H1 (cell line): ENCODE measurements around the gene AMZ1. TPM values are rescaled to one million over a fixed set of nuclear protein-coding genes. Genes with fewer than 3 reads are reported as not detected.

Experiments
- CTCF ChIA-PET: fragments of 300-600 bp; sonication (Branson Sonifier 250); formaldehyde crosslinking; loops from one replicate; lab custom pipeline; 2021; ENCODE audit not compliant: partially characterized antibody; lab: Charles Lee
- POLR2A ChIA-PET: fragments of 300-600 bp; sonication (Branson Sonifier 250); formaldehyde crosslinking; loops from one replicate; lab custom pipeline; 2021; ENCODE audit warnings: inconsistent platforms; ENCODE audit not compliant: partially characterized antibody; lab: Charles Lee
- DNase-seq, 2 experiments: peaks; one replicate each; pipeline versions ENCODE4 v3.0.0 to v3.0.0-alpha.2; 2010 to 2022; ENCODE audit warnings: low spot score in 2 of 2, low read depth in 1 of 2, mixed read lengths in 1 of 2
- FAIRE-seq: peaks from 2 replicates; lab custom pipeline; 2011; peaks lifted over from hg19 to GRCh38; lab: Jason Lieb, UNC
- H2AFZ ChIP-seq: 2 replicates; pipeline ENCODE4 v1.8.1; 2012; ENCODE audit warnings: low read length, inconsistent platforms
- H2AK5ac ChIP-seq: 2 replicates; pipeline ENCODE4 v1.6.1; 2013; ENCODE audit warnings: low read depth, low read length
- H2BK120ac ChIP-seq: replicated peaks from 2 replicates; pipeline ENCODE3; 2013; ENCODE audit warnings: low read depth, low read length, inconsistent platforms
- H2BK12ac ChIP-seq: 2 replicates; pipeline ENCODE4 v1.6.1; 2013; ENCODE audit warnings: low read depth, low read length
- H2BK15ac ChIP-seq: 2 replicates; pipeline ENCODE4 v1.6.1; 2013; ENCODE audit warnings: low read length
- H2BK20ac ChIP-seq: 2 replicates; pipeline ENCODE4 v1.6.1; 2013; ENCODE audit warnings: low read length
- H2BK5ac ChIP-seq: 2 replicates; pipeline ENCODE4 v1.6.1; 2013; ENCODE audit warnings: low read depth, low read length
- H3K14ac ChIP-seq: 2 replicates; pipeline ENCODE4 v1.6.1; 2013; ENCODE audit warnings: inconsistent platforms; ENCODE audit not compliant: insufficient read length
- H3K18ac ChIP-seq: 2 replicates; pipeline ENCODE4 v1.6.1; 2013; ENCODE audit warnings: low read length; ENCODE audit errors: extremely low read depth
- H3K23ac ChIP-seq: 2 replicates; pipeline ENCODE4 v1.6.1; 2013; ENCODE audit warnings: inconsistent platforms; ENCODE audit not compliant: insufficient read length
- H3K23me2 ChIP-seq: 2 replicates; pipeline ENCODE4 v1.6.1; 2013; ENCODE audit warnings: low read depth, low read length
- H3K27ac ChIP-seq: 2 replicates; pipeline ENCODE4 v1.6.1; 2011; ENCODE audit warnings: low read depth, low read length, inconsistent platforms
- H3K27me3 ChIP-seq, 4 experiments: replicated peaks in 1 of 4; 1 replicate in 1 of 4; 2 replicates in 3 of 4; pipeline versions ENCODE4 v1.6.1 to v1.8.1; 2011 to 2013; ENCODE audit warnings: low read length in 3 of 4, mild to moderate bottlenecking in 3 of 4, inconsistent platforms in 2 of 4, mixed read lengths in 2 of 4, moderate library complexity in 1 of 4; ENCODE audit not compliant: control insufficient read depth in 3 of 4, insufficient read depth in 3 of 4; ENCODE audit errors: extremely low read depth in 1 of 4
- H3K36me3 ChIP-seq, 4 experiments: 2 replicates each; pipeline versions ENCODE4 v1.6.1 to v1.8.1; 2011 to 2013; ENCODE audit warnings: mild to moderate bottlenecking in 4 of 4, low read length in 3 of 4, moderate library complexity in 2 of 4, control low read depth in 1 of 4, inconsistent platforms in 1 of 4; ENCODE audit not compliant: insufficient read depth in 4 of 4, control insufficient read depth in 2 of 4
- H3K4ac ChIP-seq: replicated peaks from 2 replicates; pipeline ENCODE3; 2013; ENCODE audit warnings: low read length, low read depth, mixed read lengths, inconsistent platforms; ENCODE audit not compliant: insufficient read length
- H3K4me1 ChIP-seq, 4 experiments: replicated peaks in 1 of 4; 1 replicate in 1 of 4; 2 replicates in 3 of 4; pipeline versions ENCODE4 v1.6.1 to v1.8.1; 2011 to 2013; ENCODE audit warnings: low read length in 3 of 4, inconsistent platforms in 2 of 4, mixed read lengths in 1 of 4; ENCODE audit not compliant: insufficient read depth in 4 of 4, control insufficient read depth in 3 of 4
- H3K4me2 ChIP-seq, 2 experiments: 2 replicates each; pipeline versions ENCODE4 v1.6.1 to v1.8.1; 2011 to 2013; ENCODE audit warnings: low read depth in 2 of 2, low read length in 2 of 2, control low read depth in 1 of 2, inconsistent platforms in 1 of 2, mild to moderate bottlenecking in 1 of 2; ENCODE audit not compliant: insufficient read depth in 1 of 2
- H3K4me3 ChIP-seq, 4 experiments: fragments of 200-600, 300-600 bp in 1 of 4; sonication (generic), shearing (Covaris generic), sonication (Bioruptor Twin) in 1 of 4; 2 replicates each; pipeline versions ENCODE4 v1.5.1 to v1.8.1; 2011 to 2016; ENCODE audit warnings: low read length in 4 of 4, low read depth in 3 of 4, control low read depth in 2 of 4, inconsistent platforms in 2 of 4, mild to moderate bottlenecking in 2 of 4, mixed read lengths in 1 of 4, moderate library complexity in 1 of 4; ENCODE audit not compliant: insufficient read depth in 2 of 4; ENCODE audit errors: extremely low read depth in 1 of 4
- H3K56ac ChIP-seq: replicated peaks from 2 replicates; pipeline ENCODE3; 2013; ENCODE audit warnings: low read depth, mild to moderate bottlenecking, mixed read lengths, low read length, inconsistent platforms; ENCODE audit not compliant: insufficient read length
- H3K79me1 ChIP-seq: 2 replicates; pipeline ENCODE4 v1.6.1; 2013; ENCODE audit warnings: low read depth, low read length, control low read depth
- H3K79me2 ChIP-seq, 2 experiments: 2 replicates each; pipeline versions ENCODE4 v1.6.1 to v1.8.1; 2012 to 2013; ENCODE audit warnings: low read length in 2 of 2, mild to moderate bottlenecking in 2 of 2, inconsistent platforms in 1 of 2; ENCODE audit not compliant: insufficient read depth in 2 of 2, control insufficient read depth in 1 of 2
- H3K9ac ChIP-seq, 4 experiments: replicated peaks in 1 of 4; 1 replicate in 1 of 4; 2 replicates in 3 of 4; pipeline versions ENCODE4 v1.6.1 to v1.8.1; 2011 to 2013; ENCODE audit warnings: low read depth in 3 of 4, low read length in 3 of 4, control low read depth in 2 of 4, mild to moderate bottlenecking in 2 of 4, moderate library complexity in 2 of 4, inconsistent platforms in 1 of 4; ENCODE audit errors: extremely low read depth in 1 of 4
- H3K9me3 ChIP-seq, 2 experiments: 2 replicates each; pipeline versions ENCODE4 v1.6.1 to v1.8.1; 2012 to 2013; ENCODE audit warnings: mild to moderate bottlenecking in 2 of 2, moderate library complexity in 2 of 2, control low read depth in 1 of 2, inconsistent platforms in 1 of 2, low read depth in 1 of 2, low read length in 1 of 2, mixed read lengths in 1 of 2; ENCODE audit not compliant: insufficient read depth in 2 of 2
- H4K20me1 ChIP-seq, 2 experiments: replicated peaks in 1 of 2; 2 replicates each; pipeline versions ENCODE3 to v1.8.1; 2011 to 2013; ENCODE audit warnings: inconsistent platforms in 2 of 2, low read length in 2 of 2, mild to moderate bottlenecking in 1 of 2; ENCODE audit not compliant: insufficient read depth in 2 of 2, control insufficient read depth in 1 of 2
- H4K5ac ChIP-seq: 2 replicates; pipeline ENCODE4 v1.6.1; 2013; ENCODE audit warnings: low read length, low read depth, mixed read lengths, inconsistent platforms; ENCODE audit not compliant: insufficient read length
- H4K8ac ChIP-seq: 2 replicates; pipeline ENCODE4 v1.8.0; 2013; ENCODE audit warnings: mild to moderate bottlenecking, moderate library complexity, low read length, inconsistent platforms; ENCODE audit not compliant: insufficient read depth; ENCODE audit errors: extremely low read depth
- H4K91ac ChIP-seq: replicated peaks from 2 replicates; pipeline ENCODE3; 2013; ENCODE audit warnings: low read length, mixed read lengths, inconsistent platforms; ENCODE audit not compliant: insufficient read length
- CHD1 ChIP-seq: IDR thresholded peaks from 2 replicates; pipeline ENCODE4 v1.6.1; 2012; ENCODE audit warnings: low read depth, low read length, improper control_type of control experiment
- CHD2 ChIP-seq: IDR thresholded peaks from 2 replicates; pipeline ENCODE4 v1.6.1; 2012; ENCODE audit warnings: low read length, improper control_type of control experiment
- EP300 ChIP-seq, 2 experiments: IDR thresholded peaks; 1 replicate in 1 of 2; 2 replicates in 1 of 2; pipeline ENCODE4 v1.6.1; 2011 to 2012; ENCODE audit warnings: low read depth in 2 of 2, low read length in 2 of 2, mild to moderate bottlenecking in 2 of 2, borderline replicate concordance in 1 of 2, inconsistent platforms in 1 of 2, moderate library complexity in 1 of 2
- POLR2A ChIP-seq, 2 experiments: IDR thresholded peaks; 1 replicate in 1 of 2; 2 replicates in 1 of 2; pipeline ENCODE4 v1.6.1; 2011; ENCODE audit warnings: low read depth in 2 of 2, low read length in 2 of 2, mild to moderate bottlenecking in 2 of 2; ENCODE audit errors: control extremely low read depth in 1 of 2
- POU5F1 ChIP-seq: IDR thresholded peaks from 2 replicates; pipeline ENCODE4 v1.6.1; 2011; ENCODE audit warnings: low read depth, mild to moderate bottlenecking, low read length, moderate library complexity
- RBBP5 ChIP-seq: IDR thresholded peaks from 2 replicates; pipeline ENCODE4 v1.7.1; 2012; ENCODE audit warnings: low read depth, mild to moderate bottlenecking, inconsistent platforms, low read length, moderate library complexity, borderline replicate concordance
- SIN3A ChIP-seq, 2 experiments: IDR thresholded peaks in 1 of 2; conservative IDR thresholded peaks in 1 of 2; 2 replicates each; pipeline ENCODE4 v1.6.1; 2011 to 2012; ENCODE audit warnings: low read length in 2 of 2, improper control_type of control experiment in 1 of 2, low read depth in 1 of 2, mild to moderate bottlenecking in 1 of 2
- WGBS, 2 experiments: shearing (Covaris generic) in 1 of 2; methylation state at CpG; one replicate each; pipeline versions ENCODE4 v1.1.6 to v1.1.7; 2013 to 2015; ENCODE audit warnings: low lambda C conversion rate in 2 of 2, mixed read lengths in 2 of 2, inconsistent platforms in 1 of 2, low coverage in 1 of 2, missing lambda C conversion rate in 1 of 2; ENCODE audit not compliant: insufficient replicate concordance in 2 of 2, insufficient coverage in 1 of 2, insufficient read length in 1 of 2; ENCODE audit errors: extremely low coverage in 1 of 2, missing lambda C conversion rate in 1 of 2; 5-methylcytosine and 5-hydroxymethylcytosine counted together
- polyA plus RNA-seq, 7 experiments: library from polyadenylated mRNA; depleted of rRNA in 3 of 7; stranded (reverse) in 5 of 7; unstranded in 2 of 7; fragments of >200 nt in 5 of 7; fragments of 200-250 nt in 2 of 7; gene quantifications; 1 replicate in 5 of 7; 2 replicates in 1 of 7; 4 replicates in 1 of 7; pipeline versions ENCODE4 v1.2.1 to v1.2.3, GENCODE V29; 2011 to 2013; ENCODE audit warnings: missing spikeins in 2 of 7, mixed read lengths in 2 of 7
- total RNA-seq: library from RNA; stranded (reverse); fragmentation: NEBNext Ultra II Directional; extraction: Animal tissue kit (Norgen Biotek cat#: 25700); gene quantifications from 2 replicates; pipeline ENCODE4 v1.2.1, GENCODE V29; 2021
- TF ChIP-seq, protein P1 (sequence below): IDR thresholded peaks from 2 replicates; pipeline ENCODE4 v1.6.1; 2012; ENCODE audit warnings: inconsistent platforms

AMZ1 gene
- total and polyA plus RNA-seq, 2 of the 8 experiments (the other 6 are each of a cell fraction or from before 2014, with no cell fraction given) = 0.59 to 1.4 TPM

- Histone ChIP-seq H3K4me1 (peaks cover 0 to 4% (median under 1%) of the 10 kb centered on the region in 4 experiments; a peak in 2 of 7 replicates), H3K36me3 (peaks cover 0 to 11% (median 3%) of the 10 kb centered on the region in 4 experiments; a peak in 3 of 8 replicates), H3K79me1 (no peaks in the 10 kb centered on the region), H2AFZ (no peak overlapping the region), H3K4ac (no peak overlapping the region), H2AK5ac (no peak overlapping the region), H3K56ac (no peak overlapping the region), H4K8ac (no peak overlapping the region), H4K20me1 (peaks cover 0 to 10% of the 10 kb centered on the region in 2 experiments), H3K18ac (no peak overlapping the region), H2BK20ac (no peak overlapping the region), H3K4me2 (no peak overlapping the region), H3K23me2 (no peaks in the 10 kb centered on the region), H3K27me3 (peaks cover 0 to 7% (median 0%) of the 10 kb centered on the region in 4 experiments; a peak in 2 of 7 replicates), H3K14ac (no peak overlapping the region), H3K27ac (no peak overlapping the region), H4K91ac (no peak overlapping the region), H3K79me2 (no peaks in the 10 kb centered on the region), H2BK12ac (no peak overlapping the region), H2BK15ac (no peak overlapping the region), H2BK120ac (no peak overlapping the region), H3K4me3 (no peak overlapping the region), H3K9ac (no peak overlapping the region)
- ChIA-PET POLR2A (interaction anchor here (0.9 to 2.3 kb wide), 4 partner anchors 9 to 36 kb away, joined by 3 to 8 read pairs (median 4); partner anchors contain the start of gene TTYH3), CTCF (interaction anchor here (0.7 to 3.3 kb wide), 7 partner anchors 12 to 214 kb away, joined by 3 to 16 read pairs (median 3); partner anchors contain the start of gene IQCE)
- FAIRE-seq = no peak
- 86% methylated on average over 33 of the region's 33 CpGs; no CpG with 5 or more reads in 1 of the 2 experiments for WGBS, 2 experiments
- TF ChIP-seq EP300 (IDR thresholded peaks at IDR 0.05; ENCODE audit: borderline replicate concordance in 1 of 2, low read depth in 2 of 2, low read length in 2 of 2) (no peak), RBBP5 (no peak), SIN3A (conservative IDR thresholded peaks at IDR 0.05 in 1 of 2, IDR thresholded peaks at IDR 0.05 in 1 of 2; ENCODE audit: low read depth in 1 of 2, low read length in 2 of 2) (no peak), POLR2A (IDR thresholded peaks at IDR 0.05; ENCODE audit: control extremely low read depth in 1 of 2, low read depth in 2 of 2, low read length in 2 of 2) (0 out of 3 replicates have a peak, but pooled peaks of 1 of the 2 experiments have one; percentile 16), CHD1 (no peak), CHD2 (no peak), POU5F1 (no peak)
- TF ChIP-seq, protein P1, sequence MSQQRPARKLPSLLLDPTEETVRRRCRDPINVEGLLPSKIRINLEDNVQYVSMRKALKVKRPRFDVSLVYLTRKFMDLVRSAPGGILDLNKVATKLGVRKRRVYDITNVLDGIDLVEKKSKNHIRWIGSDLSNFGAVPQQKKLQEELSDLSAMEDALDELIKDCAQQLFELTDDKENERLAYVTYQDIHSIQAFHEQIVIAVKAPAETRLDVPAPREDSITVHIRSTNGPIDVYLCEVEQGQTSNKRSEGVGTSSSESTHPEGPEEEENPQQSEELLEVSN = peak; percentile 32; the same call in 1 of the 2 replicates
- TF ChIP-seq, all 59 proteins: peak for 2
- DNase-seq = peak in 1 of 2 experiments; percentile 74
- Histone ChIP-seq H3K23ac (no peak overlapping the region), H2BK5ac (no peak overlapping the region), H3K9me3 (peaks cover 0 to 4% of the 10 kb centered on the region in 2 experiments; a peak in 2 of 4 replicates), H4K5ac (no peak overlapping the region)
Observed at GRCh38 chr7:2665359-2665791, 22.6 kb upstream of the AMZ1 start.
